Fibroblast of skin of back (primary cell): ENCODE results near the gene TOP2B. TPM values are rescaled to one million over a fixed set of nuclear protein-coding genes. Genes with fewer than 3 reads are reported as not detected.

ENCODE experiments used
- DNase-seq: peaks from one replicate; pipeline ENCODE4 v3.0.0-alpha.2; 2013
- polyA plus RNA-seq, 2 experiments: library from polyadenylated mRNA; unstranded; fragments of 120-200 nt; gene quantifications; one replicate each; pipeline ENCODE4 v1.2.1, GENCODE V29; 2013; ENCODE audit not compliant: insufficient read length in 2 of 2

The TOP2B gene
- polyA plus RNA-seq (2013, experiment 1 of 2; ENCODE audit: insufficient read length): 104 TPM
- polyA plus RNA-seq (2013, experiment 2 of 2; ENCODE audit: insufficient read length): 96.2 TPM

DNA sequence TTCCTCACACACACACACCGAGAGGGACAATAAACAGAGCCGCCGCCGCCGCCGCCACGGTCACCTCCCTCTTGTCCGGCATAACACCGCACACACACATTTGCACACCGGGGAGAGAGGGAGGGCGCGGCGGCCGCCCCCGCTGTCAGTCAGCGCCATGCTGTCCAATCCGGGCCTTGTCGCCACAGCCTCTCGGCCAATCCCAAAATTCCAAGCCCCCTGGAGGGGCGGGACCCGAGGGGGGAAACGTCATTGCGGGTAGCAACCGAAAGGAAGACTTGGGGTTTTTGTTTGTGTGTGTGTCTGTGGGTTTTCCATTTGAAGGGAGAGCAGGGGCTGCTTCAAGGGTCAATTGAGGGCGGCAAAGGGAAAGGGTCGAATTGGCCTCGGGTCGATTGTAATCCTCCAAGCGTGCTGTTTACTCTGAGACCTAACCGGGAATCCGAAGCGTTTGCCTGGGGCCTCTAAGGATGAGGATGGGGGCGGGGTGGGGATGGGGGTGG is at the start of gene TOP2B:
TOP2B (minus strand) TSS at position 96 of the 503 bp plus-strand sequence. CDS start 610 bp downstream, outside the sequence.
- DNase-seq: peak; percentile 96

DNA sequence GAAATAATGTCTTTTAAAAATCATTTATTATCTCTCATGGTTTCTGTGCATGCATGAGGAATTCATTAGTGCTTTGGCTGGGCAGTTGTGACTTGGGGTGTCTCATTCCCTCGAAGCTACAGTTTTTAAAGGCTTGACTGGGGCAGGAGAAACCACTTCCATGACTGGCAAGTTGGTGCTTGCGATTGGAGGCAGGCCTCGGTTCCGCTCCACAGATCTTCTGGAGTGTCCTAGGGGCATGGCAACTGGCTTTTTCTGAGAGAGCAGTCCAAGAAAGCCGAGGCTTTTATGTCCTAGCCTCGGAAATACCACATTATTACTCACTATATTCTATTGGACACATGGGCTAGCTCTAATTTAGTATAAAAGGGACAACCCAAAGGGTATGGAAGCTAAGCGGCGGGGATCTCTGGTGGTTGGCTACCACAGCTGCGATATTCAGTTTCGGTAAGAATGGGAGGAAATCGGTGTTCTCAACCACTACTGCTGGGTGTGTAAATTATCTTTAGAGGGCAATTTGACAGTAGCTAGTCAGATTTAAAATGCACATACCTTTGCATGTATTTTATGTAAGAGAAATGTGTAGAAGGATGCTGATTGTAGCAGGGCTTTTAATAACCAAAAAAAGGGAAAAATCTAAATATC is 48.8 kb upstream of the TOP2B start:
- DNase-seq: no peak

DNA sequence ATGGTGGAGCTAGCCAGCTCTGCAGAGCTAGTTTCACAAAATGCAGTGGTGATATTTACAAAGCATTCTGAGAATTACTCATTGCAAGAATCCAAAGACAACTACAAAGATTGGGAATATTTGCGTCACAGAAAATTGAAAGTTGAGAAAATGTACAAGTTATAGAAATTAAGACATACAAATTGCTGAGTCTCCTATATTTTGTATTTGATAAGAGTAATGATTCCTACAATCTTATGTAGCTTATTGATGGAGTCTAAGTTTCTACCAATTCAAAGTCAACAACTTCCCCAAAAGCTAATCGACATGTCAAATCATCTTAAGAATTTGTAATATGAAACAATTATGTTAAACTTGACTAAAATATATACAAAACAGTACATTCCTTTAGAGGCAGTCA is 46.4 kb upstream of the TOP2B start:
- no peak for DNase-seq

DNA sequence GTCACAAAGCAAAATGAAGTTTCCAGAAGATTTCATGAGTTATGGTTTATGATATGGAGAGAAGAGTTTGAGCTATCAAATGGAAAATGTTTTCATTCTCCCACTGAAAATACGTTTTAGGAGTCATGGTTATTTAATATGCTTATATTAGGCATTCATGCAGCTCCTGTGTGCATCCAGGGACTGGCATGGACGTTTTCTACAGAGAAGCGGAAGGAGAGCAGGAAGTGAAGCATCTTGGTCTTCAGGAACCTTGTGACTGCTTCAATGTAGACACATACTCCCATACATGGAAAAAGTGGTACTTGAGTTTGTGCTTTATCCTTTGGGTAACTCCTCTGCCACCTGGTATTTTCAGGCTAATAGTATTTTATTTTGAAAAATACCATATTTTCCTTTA is 43.3 kb upstream of the TOP2B start:
- DNase-seq: no peak

- no peak for DNase-seq
Measured at GRCh38 chr3:25707268-25707926, 42.7 kb upstream of the TOP2B start.

GRCh38 chr3:25706213-25706612 is 41.5 kb upstream of the TOP2B start:
- no peak for DNase-seq

GRCh38 chr3:25697553-25697952 is 32.8 kb upstream of the TOP2B start:
- no peak for DNase-seq

GRCh38 chr3:25695731-25696420 is 31.2 kb upstream of the TOP2B start:
- no peak for DNase-seq

GRCh38 chr3:25693238-25693637 is 28.5 kb upstream of the TOP2B start:
- no peak for DNase-seq

DNA sequence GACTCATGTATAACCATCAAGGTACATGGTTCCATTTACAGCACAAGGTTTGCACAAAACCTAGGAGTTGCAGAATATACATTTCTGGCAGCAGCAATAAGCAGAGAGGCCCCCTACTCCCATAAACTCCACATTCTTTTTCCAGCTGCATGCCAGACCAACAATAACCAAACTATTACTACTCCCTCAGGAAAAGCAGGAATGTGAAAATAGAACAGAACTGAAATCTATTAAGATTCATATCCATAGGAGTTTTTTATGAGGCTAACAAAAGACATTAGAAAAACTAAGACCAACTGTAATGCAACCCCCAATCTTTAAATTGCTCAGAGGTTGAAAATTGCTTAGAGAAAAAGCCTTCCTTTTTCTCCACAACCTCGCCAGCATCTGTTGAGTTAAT is 27.6 kb upstream of the TOP2B start:
- DNase-seq: no peak

DNA sequence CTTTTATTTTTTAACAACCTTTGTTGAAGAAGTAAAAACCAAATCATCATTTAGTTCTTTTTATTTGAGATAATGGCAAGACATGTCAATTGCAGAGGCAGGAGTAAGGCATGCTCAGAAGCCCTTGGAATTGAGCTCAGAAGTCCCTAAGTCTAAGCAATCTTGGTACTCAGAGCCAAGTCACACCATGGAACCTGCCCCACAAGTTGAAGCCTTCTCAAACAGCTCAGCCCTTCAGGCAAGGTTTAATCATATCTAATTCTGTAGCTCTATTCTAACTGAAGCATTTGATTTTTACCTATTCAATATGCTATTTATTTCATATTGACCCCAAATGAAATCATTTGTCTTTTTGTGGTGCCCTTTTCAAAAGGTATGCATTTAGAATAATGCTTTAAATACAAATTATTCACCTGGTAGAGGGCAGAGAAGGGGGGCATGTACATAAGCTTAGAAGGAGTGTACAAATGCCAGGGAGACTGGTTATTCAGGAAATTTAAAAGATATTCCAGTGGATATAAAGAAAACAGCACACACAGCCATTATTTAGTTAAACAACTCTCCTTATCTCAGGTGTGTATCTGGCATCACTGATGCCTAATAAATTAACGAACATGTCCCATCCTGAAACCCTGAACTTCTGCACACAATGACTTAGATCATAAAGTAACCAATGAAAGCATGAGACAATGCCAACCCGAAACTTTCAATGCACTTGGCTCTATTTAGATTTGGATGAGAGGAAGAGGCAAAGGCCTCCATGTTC is 26.2 kb upstream of the TOP2B start:
- no peak for DNase-seq

DNA sequence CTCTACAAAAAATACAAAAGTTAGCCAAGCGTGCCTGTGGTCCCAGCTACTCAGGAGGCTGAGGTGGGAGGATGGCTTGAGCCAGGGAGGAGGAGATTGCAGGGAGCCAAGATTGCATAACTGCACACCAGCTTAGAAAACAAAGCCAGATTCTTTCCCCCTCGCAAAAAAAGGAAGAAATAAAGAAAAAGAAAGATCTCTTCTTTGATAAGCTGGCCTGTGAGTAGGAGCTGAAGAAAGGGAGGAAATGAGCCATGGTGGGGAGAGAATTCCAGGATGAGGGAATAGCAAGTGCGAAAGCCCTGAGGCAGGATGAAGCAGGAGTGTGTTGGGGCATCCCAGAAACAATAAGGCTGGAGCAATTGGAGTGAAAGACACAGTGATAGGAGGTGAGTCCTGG is 24.5 kb upstream of the TOP2B start:
- no peak for DNase-seq

DNA sequence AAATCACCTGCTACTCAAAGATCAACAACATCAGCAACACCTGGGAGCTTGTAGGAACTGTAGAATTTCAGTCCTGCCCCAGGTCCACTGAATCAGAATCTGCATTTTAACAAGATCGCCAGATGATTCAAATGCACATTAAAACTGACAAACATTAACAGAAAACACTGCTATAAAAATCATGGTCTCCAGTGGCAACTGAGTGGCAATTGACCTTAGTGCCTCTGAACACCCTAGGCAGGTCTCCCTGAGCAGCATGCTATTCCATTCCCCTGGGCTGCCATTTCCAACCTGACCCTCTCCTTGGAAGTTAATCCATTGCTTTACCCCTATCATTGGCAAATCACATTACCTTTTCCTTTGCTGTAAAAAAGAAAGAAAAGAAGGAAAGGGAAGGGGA is 23.0 kb upstream of the TOP2B start:
- no peak for DNase-seq

DNA sequence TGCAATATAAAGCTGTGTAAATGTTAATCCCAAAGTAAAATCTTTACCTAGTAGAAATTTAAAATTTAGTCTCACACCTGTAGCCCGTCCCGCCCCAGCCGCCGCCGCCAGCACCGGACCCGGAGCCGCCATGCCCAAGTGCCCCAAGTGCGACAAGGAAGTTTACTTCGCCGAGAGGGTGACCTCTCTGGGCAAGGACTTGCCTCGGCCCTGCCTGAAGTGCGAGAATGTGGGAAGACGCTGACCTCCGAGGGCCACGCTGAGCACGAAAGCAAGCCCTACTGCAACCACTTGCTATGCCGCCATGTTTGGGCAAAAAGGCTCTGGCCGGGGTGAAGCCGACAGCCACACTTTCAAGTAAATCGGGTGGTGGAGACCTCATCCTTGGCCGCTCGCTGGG is 22.1 kb upstream of the TOP2B start:
- no peak for DNase-seq

DNA sequence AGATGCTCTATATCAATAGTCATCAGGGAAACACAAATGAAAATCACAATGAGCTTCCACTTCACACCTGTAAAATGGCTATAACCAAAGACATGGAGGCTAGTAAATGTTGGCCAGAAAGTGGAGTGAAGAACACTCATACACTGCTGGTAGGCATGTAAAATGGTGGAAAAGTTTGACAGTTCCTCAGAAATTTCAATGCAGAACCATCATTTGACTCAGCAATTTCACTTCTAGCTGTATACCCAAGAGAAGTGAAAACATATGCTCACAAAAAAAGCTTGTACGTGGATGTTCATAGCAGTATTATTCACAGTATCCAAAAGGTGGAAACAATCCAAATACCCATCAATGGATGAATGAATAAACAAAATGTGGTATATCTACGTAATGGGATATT is 19.2 kb upstream of the TOP2B start:
- no peak for DNase-seq

GRCh38 chr3:25683410-25683809 is 18.7 kb upstream of the TOP2B start:
- DNase-seq: no peak

DNA sequence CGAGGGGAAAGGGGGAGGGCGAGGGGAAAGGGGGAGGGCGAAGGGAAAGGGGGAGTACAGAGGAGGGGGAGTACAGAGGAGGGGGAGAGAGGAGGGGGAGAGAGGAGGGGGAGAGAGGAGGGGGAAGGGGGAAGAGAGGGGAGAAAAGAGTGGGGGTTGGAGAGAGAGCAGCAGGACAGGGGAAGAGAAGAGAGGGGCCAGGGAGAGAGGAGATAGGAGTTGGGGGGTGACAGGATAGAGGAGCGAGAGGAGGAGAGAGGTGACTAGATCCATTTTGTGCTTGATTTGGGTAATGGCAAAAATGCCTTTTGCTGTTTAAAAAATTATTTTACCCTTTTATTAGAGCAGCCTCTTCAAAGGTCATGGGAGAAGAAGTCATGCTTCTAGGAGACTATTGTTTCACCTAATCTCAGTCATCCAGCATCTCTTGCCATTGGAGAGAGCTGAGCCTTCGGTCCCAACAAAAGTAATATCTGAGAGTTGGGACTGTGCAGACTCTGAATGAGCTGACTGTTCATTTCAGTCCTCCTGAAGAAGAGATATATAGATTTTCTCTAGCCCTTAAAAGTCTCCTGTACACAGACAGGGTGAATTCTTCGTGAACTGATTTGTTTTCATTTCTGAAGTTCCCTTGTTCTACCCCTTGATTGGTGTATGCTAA is 15.1 kb upstream of the TOP2B start:
- DNase-seq: no peak

DNA sequence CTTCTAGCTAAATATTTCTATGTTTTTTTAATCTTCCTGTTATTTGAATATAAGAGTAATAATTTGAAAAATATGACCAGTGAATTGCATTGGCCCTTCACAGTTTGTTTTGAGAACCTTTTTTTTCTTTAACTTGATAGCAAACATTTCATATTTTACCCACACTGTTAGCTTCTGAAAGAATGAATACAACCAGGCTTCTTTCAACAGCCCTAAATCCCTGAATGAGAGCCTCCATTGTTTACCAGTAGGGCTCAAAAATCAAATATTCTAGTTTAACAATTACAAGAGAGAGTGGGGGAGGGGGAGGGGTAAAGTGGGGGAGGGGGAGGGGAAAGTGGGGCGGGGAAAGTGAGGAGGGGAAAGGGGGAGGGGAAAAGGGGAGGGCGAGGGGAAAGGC is 14.5 kb upstream of the TOP2B start:
- DNase-seq: no peak

- no peak for DNase-seq
Measured at GRCh38 chr3:25678581-25678980, 13.9 kb upstream of the TOP2B start.

DNA sequence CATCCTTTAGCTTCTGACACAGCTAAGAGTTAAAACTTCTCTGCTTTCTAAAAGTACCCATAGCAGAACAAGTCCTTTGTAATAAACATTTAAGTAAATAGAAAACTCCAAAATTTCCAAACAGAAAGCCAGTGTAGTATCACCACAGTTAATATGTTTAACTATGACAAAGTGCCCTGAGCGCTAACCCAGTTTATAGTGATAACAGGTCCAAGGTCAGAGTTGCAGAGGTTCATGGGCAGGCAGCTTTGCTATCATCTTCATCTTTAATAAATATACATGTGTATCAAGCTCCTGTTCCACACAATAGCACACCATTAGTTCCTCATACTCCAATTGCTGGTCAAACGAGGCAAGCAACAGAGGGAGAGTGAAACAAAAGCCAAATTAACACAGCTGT is 12.4 kb upstream of the TOP2B start:
- no peak for DNase-seq

GRCh38 chr3:25674670-25675069 is 10.0 kb upstream of the TOP2B start:
- no peak for DNase-seq

GRCh38 chr3:25673738-25674298 is 9.1 kb upstream of the TOP2B start:
- DNase-seq: no peak
